HEK293 (cell line): ENCODE measurements around the gene C19orf25.

ENCODE experiments used
- GLI4 ChIP-seq: fragments of 450-650 bp; formaldehyde crosslinking; IDR thresholded peaks from 2 replicates; pipeline ENCODE4 v1.5.1; 2016; ENCODE audit warnings: missing biosample characterization, missing genetic modification characterization
- HIC1 ChIP-seq: fragments of 450-650 bp; formaldehyde crosslinking; IDR thresholded peaks from 2 replicates; pipeline ENCODE4 v1.5.1; 2016; ENCODE audit warnings: missing biosample characterization, missing genetic modification characterization
- HOXA7 ChIP-seq: sonication (generic); formaldehyde crosslinking; IDR thresholded peaks from 2 replicates; pipeline ENCODE4 v1.8.1; 2022; ENCODE audit warnings: missing genetic modification reagents, borderline replicate concordance
- KLF17 ChIP-seq: fragments of 450-650 bp; formaldehyde crosslinking; IDR thresholded peaks from 2 replicates; pipeline ENCODE4 v1.5.1; 2016; ENCODE audit warnings: missing biosample characterization, missing genetic modification characterization
- KLF8 ChIP-seq: fragments of 450-650 bp; formaldehyde crosslinking; IDR thresholded peaks from 2 replicates; pipeline ENCODE4 v1.5.1; 2016; ENCODE audit warnings: missing biosample characterization, missing genetic modification characterization
- KLF9 ChIP-seq: fragments of 450-650 bp; formaldehyde crosslinking; IDR thresholded peaks from 2 replicates; pipeline ENCODE4 v1.5.1; 2016; ENCODE audit warnings: missing biosample characterization, missing genetic modification characterization, low read depth
- SP3 ChIP-seq: fragments of 450-650 bp; formaldehyde crosslinking; IDR thresholded peaks from 2 replicates; pipeline ENCODE4 v1.5.1; 2016; ENCODE audit warnings: missing biosample characterization, missing genetic modification characterization
- ZBTB10 ChIP-seq: fragments of 450-650 bp; formaldehyde crosslinking; IDR thresholded peaks from 2 replicates; pipeline ENCODE4 v1.5.1; 2016; ENCODE audit warnings: missing biosample characterization, missing genetic modification characterization
- ZBTB7A ChIP-seq: fragments of 450-650 bp; formaldehyde crosslinking; IDR thresholded peaks from 2 replicates; pipeline ENCODE4 v1.5.1; 2016; ENCODE audit warnings: low read depth, missing biosample characterization, missing genetic modification characterization
- ZEB2 ChIP-seq: fragments of 450-650 bp; formaldehyde crosslinking; IDR thresholded peaks from 2 replicates; pipeline ENCODE4 v1.5.1; 2016; ENCODE audit warnings: missing biosample characterization, missing genetic modification characterization
- ZIC2 ChIP-seq: fragments of 450-650 bp; formaldehyde crosslinking; IDR thresholded peaks from 2 replicates; pipeline ENCODE4 v1.5.1; 2016; ENCODE audit warnings: missing biosample characterization, missing genetic modification characterization
- ZNF138 ChIP-seq: fragments of 450-650 bp; formaldehyde crosslinking; IDR thresholded peaks from 2 replicates; pipeline ENCODE4 v1.5.1; 2016; ENCODE audit warnings: missing biosample characterization, missing genetic modification characterization, borderline replicate concordance
- ZNF16 ChIP-seq: fragments of 450-650 bp; formaldehyde crosslinking; IDR thresholded peaks from 2 replicates; pipeline ENCODE4 v1.5.1; 2016; ENCODE audit warnings: low read depth, missing biosample characterization, missing genetic modification characterization
- ZNF18 ChIP-seq: fragments of 450-650 bp; formaldehyde crosslinking; IDR thresholded peaks from 2 replicates; pipeline ENCODE4 v1.5.1; 2016; ENCODE audit warnings: missing biosample characterization, missing genetic modification characterization
- ZNF223 ChIP-seq: fragments of 450-650 bp; formaldehyde crosslinking; IDR thresholded peaks from 2 replicates; pipeline ENCODE4 v1.5.1; 2016; ENCODE audit warnings: missing biosample characterization, missing genetic modification characterization
- ZNF324 ChIP-seq: fragments of 450-650 bp; formaldehyde crosslinking; IDR thresholded peaks from 2 replicates; pipeline ENCODE4 v1.5.1; 2016; ENCODE audit warnings: missing biosample characterization, missing genetic modification characterization
- ZNF354C ChIP-seq: fragments of 450-650 bp; formaldehyde crosslinking; IDR thresholded peaks from 2 replicates; pipeline ENCODE4 v1.5.1; 2016; ENCODE audit warnings: missing biosample characterization, missing genetic modification characterization, low read depth, borderline replicate concordance
- ZNF37A ChIP-seq: fragments of 450-650 bp; IDR thresholded peaks from 2 replicates; pipeline ENCODE4 v1.5.1; 2018; ENCODE audit warnings: missing biosample characterization, missing genetic modification characterization
- ZNF449 ChIP-seq: fragments of 450-650 bp; formaldehyde crosslinking; IDR thresholded peaks from 2 replicates; pipeline ENCODE4 v1.5.1; 2017; ENCODE audit warnings: missing biosample characterization, mild to moderate bottlenecking, missing genetic modification characterization, moderate library complexity
- ZNF629 ChIP-seq: fragments of 450-650 bp; formaldehyde crosslinking; IDR thresholded peaks from 2 replicates; pipeline ENCODE4 v1.5.1; 2017; ENCODE audit warnings: missing biosample characterization, missing genetic modification characterization
- ZNF677 ChIP-seq: fragments of 450-650 bp; IDR thresholded peaks from 2 replicates; pipeline ENCODE4 v1.5.0; 2018; ENCODE audit warnings: missing biosample characterization, mild to moderate bottlenecking, missing genetic modification characterization, moderate library complexity
- ZNF837 ChIP-seq: fragments of 450-650 bp; formaldehyde crosslinking; IDR thresholded peaks from 2 replicates; pipeline ENCODE4 v1.5.1; 2016; ENCODE audit warnings: missing biosample characterization, missing genetic modification characterization
- ZSCAN30 ChIP-seq: fragments of 450-650 bp; IDR thresholded peaks from 2 replicates; pipeline ENCODE4 v1.5.1; 2018; ENCODE audit warnings: missing biosample characterization, mild to moderate bottlenecking, missing genetic modification characterization, moderate library complexity
- TF ChIP-seq, protein P1 (sequence below): fragments of 450-650 bp; formaldehyde crosslinking; IDR thresholded peaks from 2 replicates; pipeline ENCODE4 v1.5.1; 2017; ENCODE audit warnings: missing biosample characterization, missing genetic modification characterization
- TF ChIP-seq, protein P2 (sequence below): fragments of 450-650 bp; formaldehyde crosslinking; IDR thresholded peaks from 2 replicates; pipeline ENCODE4 v1.5.1; 2016; ENCODE audit warnings: missing biosample characterization, missing genetic modification characterization

C19orf25 gene

DNA sequence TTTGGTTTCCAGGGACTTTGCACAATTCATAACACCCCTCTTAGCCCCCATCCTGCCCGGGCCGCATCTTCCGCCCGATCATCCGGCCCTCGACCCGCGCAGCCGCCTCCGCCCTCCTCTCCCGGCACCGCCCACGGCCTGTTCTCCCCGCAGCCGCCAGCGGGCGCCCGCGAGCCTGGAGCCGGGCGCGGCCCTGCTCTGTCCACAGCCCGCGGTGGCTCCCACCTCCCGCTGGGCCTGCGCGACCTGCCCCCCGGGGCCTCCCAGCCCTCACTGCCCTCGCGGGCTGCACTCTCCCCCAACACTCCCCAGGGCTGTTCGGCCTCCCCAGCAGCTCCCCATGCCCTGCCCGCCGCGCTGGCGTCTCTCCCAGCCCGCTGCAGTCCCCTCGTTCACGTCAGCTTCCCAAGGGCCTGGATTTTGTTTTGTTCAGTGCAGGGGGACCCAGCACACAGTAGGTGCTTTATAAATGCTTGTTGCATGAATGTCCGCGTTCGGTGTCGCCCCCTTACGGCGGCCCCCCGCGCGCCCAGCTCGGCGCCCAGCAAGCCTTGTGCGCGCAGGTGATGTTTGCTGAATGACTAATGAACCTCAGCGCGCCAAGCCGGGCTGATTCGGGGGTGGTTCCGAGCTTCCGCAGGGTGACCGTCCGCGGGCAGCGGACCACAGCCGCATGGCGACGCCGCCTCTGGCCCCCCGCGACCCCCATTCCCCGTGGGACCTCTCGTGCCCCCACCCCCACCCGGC is 33.7 kb downstream of the C19orf25 start (continued):
- TF ChIP-seq HIC1 (peak; percentile 95), KLF9 (tag by site-specific recombination) (peak; percentile 66), ZNF837 (tag by site-specific recombination) (peak; percentile 86; the same call in 1 of the 2 replicates), ZBTB7A (peak; percentile 92), ZBTB10 (peak; percentile 90), ZEB2 (tag by site-specific recombination) (peak; percentile 92), ZSCAN30 (tag by site-specific recombination) (peak; percentile 86; the same call in 1 of the 2 replicates), HOXA7 (CRISPR knock-in tag) (no peak), ZNF677 (tag by site-specific recombination) (peak; percentile 34; the same call in 1 of the 2 replicates), KLF8 (tag by site-specific recombination) (peak; percentile 87), ZNF37A (tag by site-specific recombination) (0 out of 2 replicates have a peak, but pooled peaks have one; percentile 35), SP3 (peak; percentile 86; the same call in 1 of the 2 replicates), KLF17 (tag by site-specific recombination) (peak; percentile 81), ZNF18 (tag by site-specific recombination) (0 out of 2 replicates have a peak, but pooled peaks have one; percentile 18), ZNF629 (peak; percentile 70), ZNF223 (tag by site-specific recombination) (0 out of 2 replicates have a peak, but pooled peaks have one; percentile 8), ZIC2 (tag by site-specific recombination) (peak; percentile 96), ZNF324 (tag by site-specific recombination) (peak; percentile 77), ZNF16 (tag by site-specific recombination) (peak; percentile 92), ZNF138 (tag by site-specific recombination) (no peak), ZNF354C (tag by site-specific recombination) (no peak), ZNF449 (peak; percentile 44; the same call in 1 of the 2 replicates), GLI4 (peak; percentile 63; the same call in 1 of the 2 replicates)
- TF ChIP-seq, protein P1, sequence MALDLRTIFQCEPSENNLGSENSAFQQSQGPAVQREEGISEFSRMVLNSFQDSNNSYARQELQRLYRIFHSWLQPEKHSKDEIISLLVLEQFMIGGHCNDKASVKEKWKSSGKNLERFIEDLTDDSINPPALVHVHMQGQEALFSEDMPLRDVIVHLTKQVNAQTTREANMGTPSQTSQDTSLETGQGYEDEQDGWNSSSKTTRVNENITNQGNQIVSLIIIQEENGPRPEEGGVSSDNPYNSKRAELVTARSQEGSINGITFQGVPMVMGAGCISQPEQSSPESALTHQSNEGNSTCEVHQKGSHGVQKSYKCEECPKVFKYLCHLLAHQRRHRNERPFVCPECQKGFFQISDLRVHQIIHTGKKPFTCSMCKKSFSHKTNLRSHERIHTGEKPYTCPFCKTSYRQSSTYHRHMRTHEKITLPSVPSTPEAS (tag by site-specific recombination): no peak
- TF ChIP-seq, protein P2, sequence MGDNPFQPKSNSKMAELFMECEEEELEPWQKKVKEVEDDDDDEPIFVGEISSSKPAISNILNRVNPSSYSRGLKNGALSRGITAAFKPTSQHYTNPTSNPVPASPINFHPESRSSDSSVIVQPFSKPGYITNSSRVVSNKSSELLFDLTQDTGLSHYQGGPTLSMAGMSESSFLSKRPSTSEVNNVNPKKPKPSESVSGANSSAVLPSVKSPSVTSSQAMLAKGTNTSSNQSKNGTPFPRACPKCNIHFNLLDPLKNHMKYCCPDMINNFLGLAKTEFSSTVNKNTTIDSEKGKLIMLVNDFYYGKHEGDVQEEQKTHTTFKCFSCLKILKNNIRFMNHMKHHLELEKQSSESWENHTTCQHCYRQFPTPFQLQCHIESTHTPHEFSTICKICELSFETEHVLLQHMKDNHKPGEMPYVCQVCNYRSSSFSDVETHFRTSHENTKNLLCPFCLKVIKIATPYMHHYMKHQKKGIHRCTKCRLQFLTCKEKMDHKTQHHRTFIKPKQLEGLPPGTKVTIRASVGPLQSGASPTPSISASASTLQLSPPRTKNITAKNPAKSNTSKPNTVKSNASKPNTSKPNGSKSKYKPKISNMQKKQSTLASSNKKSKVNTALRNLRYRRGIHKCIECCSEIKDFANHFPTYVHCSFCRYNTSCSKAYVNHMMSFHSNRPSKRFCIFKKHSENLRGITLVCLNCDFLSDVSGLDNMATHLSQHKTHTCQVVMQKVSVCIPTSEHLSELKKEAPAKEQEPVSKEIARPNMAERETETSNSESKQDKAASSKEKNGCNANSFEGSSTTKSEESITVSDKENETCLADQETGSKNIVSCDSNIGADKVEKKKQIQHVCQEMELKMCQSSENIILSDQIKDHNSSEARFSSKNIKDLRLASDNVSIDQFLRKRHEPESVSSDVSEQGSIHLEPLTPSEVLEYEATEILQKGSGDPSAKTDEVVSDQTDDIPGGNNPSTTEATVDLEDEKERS (tag by site-specific recombination): peak; percentile 70; the same call in 1 of the 2 replicates
